GM19025 (cell line): ENCODE data around the gene OR5B21.

Experiments used
- ATAC-seq: cut with Tn5 transposase; IDR thresholded peaks from one replicate; pipeline ENCODE4 v1.9.1; 2021; ENCODE audit warnings: mild to moderate bottlenecking, low read depth, moderate library complexity; ENCODE audit not compliant: unreplicated experiment

Gene OR5B21

GRCh38 chr11:58508005-58508404 lies at the start of gene OR5B21:
OR5B21 (minus strand) TSS chr11:58508105; CDS start chr11:58508105, 0 bp downstream.
- ATAC-seq = no peak

GRCh38 chr11:58549644-58550043 lies 41.7 kb upstream of the OR5B21 start:
- ATAC-seq = no peak

- ATAC-seq = no peak
These were observed 38.9 kb upstream of the OR5B21 start for GRCh38 chr11:58546841-58547240.

- ATAC-seq = no peak
These were observed 24.0 kb upstream of the OR5B21 start for GRCh38 chr11:58531865-58532341.

GRCh38 chr11:58530236-58530635 lies 22.3 kb upstream of the OR5B21 start:
- ATAC-seq = no peak

GRCh38 chr11:58527429-58527828 lies 19.5 kb upstream of the OR5B21 start:
- no peak for ATAC-seq

GRCh38 chr11:58526721-58527120 lies 18.8 kb upstream of the OR5B21 start:
- no peak for ATAC-seq

GRCh38 chr11:58525037-58525614 lies 17.2 kb upstream of the OR5B21 start:
- ATAC-seq = peak; percentile 67

- ATAC-seq = peak; percentile 30
These were observed 16.5 kb upstream of the OR5B21 start for GRCh38 chr11:58524232-58525036.

- ATAC-seq = no peak
These were observed 6.0 kb upstream of the OR5B21 start for GRCh38 chr11:58513747-58514367.

GRCh38 chr11:58511636-58512035 lies 3.7 kb upstream of the OR5B21 start:
- ATAC-seq = no peak

- no peak for ATAC-seq
These were observed 1.8 kb upstream of the OR5B21 start for GRCh38 chr11:58509748-58510147.

GRCh38 chr11:58508814-58509213 lies 909 bp upstream of the OR5B21 start:
- no peak for ATAC-seq

GRCh38 chr11:58507355-58507754 lies 550 bp downstream of the OR5B21 start:
- no peak for ATAC-seq

GRCh38 chr11:58506935-58507334 lies 970 bp downstream of the OR5B21 start:
- ATAC-seq = no peak

GRCh38 chr11:58505849-58506248 lies 2.1 kb downstream of the OR5B21 start:
- no peak for ATAC-seq

GRCh38 chr11:58504232-58504631 lies 3.7 kb downstream of the OR5B21 start:
- no peak for ATAC-seq

- peak; percentile 94 for ATAC-seq
These were observed 4.5 kb downstream of the OR5B21 start for GRCh38 chr11:58503361-58503856.

- no peak for ATAC-seq
These were observed 5.9 kb downstream of the OR5B21 start for GRCh38 chr11:58502004-58502403.

- ATAC-seq = no peak
These were observed 9.4 kb downstream of the OR5B21 start for GRCh38 chr11:58498464-58498863.

- ATAC-seq = no peak
These were observed 10.0 kb downstream of the OR5B21 start for GRCh38 chr11:58497951-58498350.
